HCT116 (cell line): Measurements from ENCODE around the gene RELCH. TPM values are rescaled to one million over a fixed set of nuclear protein-coding genes. Genes with fewer than 3 reads are reported as not detected.

Experiments used
- ATAC-seq: fragments of 200-7000 bp; cut with Tn5 transposase; 2 replicates; pipeline ENCODE4 v1.9.1; 2020; ENCODE audit warnings: mild to moderate bottlenecking, moderate library complexity
- BruUV-seq: library from RNA; stranded (reverse); fragments of 400-500 nt; replicated peaks from 2 replicates; lab custom pipeline; 2021; lab: Mats Ljungman, UMichigan
- CTCF ChIA-PET: fragments of 300-600 bp; sonication (Branson Sonifier 250); formaldehyde crosslinking; loops from one replicate; lab custom pipeline; 2021; ENCODE audit warnings: antibody characterized with exemption; lab: Charles Lee
- POLR2A ChIA-PET: fragments of 300-600, 350-600 bp; sonication (Branson Sonifier 250); formaldehyde crosslinking; loops from one replicate; lab custom pipeline; 2021; ENCODE audit warnings: antibody characterized with exemption; lab: Charles Lee
- RAD21 ChIA-PET, 2 experiments: fragments of 300-600 bp; sonication (Branson Sonifier 250); formaldehyde crosslinking; loops; one replicate each; lab custom pipeline; 2023; ENCODE audit warnings: low total read pairs in 2 of 2; ENCODE audit not compliant: uncharacterized antibody in 2 of 2, unreplicated experiment in 2 of 2, low non-redundant PET in 1 of 2; lab: Charles Lee
- DNase-seq: peaks from one replicate; pipeline ENCODE4 v3.0.0-alpha.2; 2010; ENCODE audit warnings: low read depth, low spot score
- H2AFZ ChIP-seq: fragments of 200-600 bp; shearing (Covaris generic), sonication (generic); 2 replicates; pipeline ENCODE4 v1.6.1; 2017; ENCODE audit warnings: low read depth, mixed run types, mixed read lengths, antibody characterized with exemption, low read length; ENCODE audit not compliant: poor library complexity, severe bottlenecking
- H3K27ac ChIP-seq: 2 replicates; pipeline ENCODE4 v1.5.1; 2012; ENCODE audit warnings: low read depth, low read length
- H3K27me3 ChIP-seq: fragments of 200-600 bp; sonication (generic); 2 replicates; pipeline ENCODE4 v1.6.1; 2016; ENCODE audit warnings: mixed run types, low read length, mixed read lengths; ENCODE audit not compliant: insufficient read depth
- H3K36me3 ChIP-seq, 2 experiments: fragments of 200-500 bp in 1 of 2; fragments of 200-600 bp in 1 of 2; sonication (Bioruptor generic) in 1 of 2; sonication (generic) in 1 of 2; 2 replicates each; pipeline versions ENCODE4 v1.5.1 to v1.6.1; 2014 to 2016; ENCODE audit warnings: low read length in 2 of 2, inconsistent platforms in 1 of 2, mixed read lengths in 1 of 2, mixed run types in 1 of 2; ENCODE audit not compliant: insufficient read depth in 2 of 2, control insufficient read depth in 1 of 2
- H3K4me1 ChIP-seq, 2 experiments: fragments of 200-600 bp in 1 of 2; sonication (generic) in 1 of 2; 2 replicates each; pipeline versions ENCODE4 v1.5.1 to v1.6.1; 2012 to 2017; ENCODE audit warnings: low read length in 2 of 2, inconsistent platforms in 1 of 2, mild to moderate bottlenecking in 1 of 2, mixed read lengths in 1 of 2, mixed run types in 1 of 2, moderate library complexity in 1 of 2; ENCODE audit not compliant: insufficient read depth in 2 of 2, control insufficient read depth in 1 of 2
- H3K4me2 ChIP-seq: fragments of 200-600 bp; sonication (generic); 2 replicates; pipeline ENCODE4 v1.6.1; 2017; ENCODE audit warnings: mixed run types, low read length, mixed read lengths
- H3K4me3 ChIP-seq, 2 experiments: fragments of 200-600 bp in 1 of 2; sonication (generic) in 1 of 2; replicated peaks in 1 of 2; 2 replicates each; pipeline ENCODE4 v1.5.1; 2011 to 2016; ENCODE audit warnings: low read length in 2 of 2, control low read depth in 1 of 2, low read depth in 1 of 2, mild to moderate bottlenecking in 1 of 2, mixed read lengths in 1 of 2, mixed run types in 1 of 2
- H3K79me2 ChIP-seq: fragments of 200-600 bp; sonication (generic); 2 replicates; pipeline ENCODE4 v1.6.1; 2017; ENCODE audit warnings: mild to moderate bottlenecking, mixed run types, low read length, moderate library complexity, mixed read lengths; ENCODE audit not compliant: insufficient read depth
- H3K9ac ChIP-seq: fragments of 200-600 bp; sonication (generic); 2 replicates; pipeline ENCODE4 v1.6.1; 2016; ENCODE audit warnings: low read length, mixed read lengths
- H3K9me2 ChIP-seq: fragments of 200-600 bp; sonication (generic), shearing (Covaris generic); 2 replicates; pipeline ENCODE4 v1.6.1; 2017; ENCODE audit warnings: mixed run types, mild to moderate bottlenecking, moderate library complexity; ENCODE audit not compliant: insufficient read depth
- H3K9me3 ChIP-seq, 2 experiments: fragments of 200-500 bp in 1 of 2; fragments of 200-600 bp in 1 of 2; sonication (Bioruptor generic) in 1 of 2; sonication (generic) in 1 of 2; 2 replicates each; pipeline ENCODE4 v1.6.1; 2014 to 2017; ENCODE audit warnings: low read length in 2 of 2, mixed read lengths in 2 of 2, inconsistent platforms in 1 of 2, low read depth in 1 of 2, mild to moderate bottlenecking in 1 of 2, mixed run types in 1 of 2, moderate library complexity in 1 of 2; ENCODE audit not compliant: control insufficient read depth in 1 of 2, insufficient read depth in 1 of 2
- H4K20me1 ChIP-seq: fragments of 200-600 bp; sonication (generic), shearing (Covaris generic); 2 replicates; pipeline ENCODE4 v1.6.1; 2017; ENCODE audit warnings: mixed run types, mild to moderate bottlenecking, moderate library complexity; ENCODE audit not compliant: insufficient read depth
- ATF3 ChIP-seq: IDR thresholded peaks from 2 replicates; pipeline ENCODE4 v1.6.1; 2012
- CBX3 ChIP-seq: IDR thresholded peaks from 2 replicates; pipeline ENCODE4 v1.6.1; 2012; ENCODE audit warnings: low read depth
- CEBPB ChIP-seq: IDR thresholded peaks from 2 replicates; pipeline ENCODE4 v1.6.1; 2012; ENCODE audit warnings: low read depth
- CTCF ChIP-seq, 3 experiments: fragments of 200-600 bp in 1 of 3; sonication (generic) in 1 of 3; IDR thresholded peaks in 2 of 3; conservative IDR thresholded peaks in 1 of 3; 2 replicates each; pipeline ENCODE4 v1.5.1; 2012 to 2017; ENCODE audit warnings: low read depth in 2 of 3, low read length in 2 of 3, antibody characterized with exemption in 1 of 3, borderline replicate concordance in 1 of 3, control low read depth in 1 of 3, mild to moderate bottlenecking in 1 of 3, mixed read lengths in 1 of 3, mixed run types in 1 of 3, moderate library complexity in 1 of 3; ENCODE audit not compliant: insufficient read depth in 1 of 3
- ELF1 ChIP-seq: IDR thresholded peaks from 2 replicates; pipeline ENCODE4 v1.6.1; 2012; ENCODE audit warnings: low read depth, borderline replicate concordance
- EZH2 ChIP-seq: fragments of 200-600 bp; sonication (generic); IDR thresholded peaks from 2 replicates; pipeline ENCODE4 v1.6.1; 2017; ENCODE audit warnings: antibody characterized with exemption, mixed run types
- POLR2A ChIP-seq: IDR thresholded peaks from 2 replicates; pipeline ENCODE4 v1.7.0; 2011; ENCODE audit warnings: borderline replicate concordance; ENCODE audit not compliant: insufficient read depth, insufficient read length; ENCODE audit errors: extremely low read depth
- REST ChIP-seq: IDR thresholded peaks from 2 replicates; pipeline ENCODE4 v1.6.1; 2012; ENCODE audit warnings: low read depth
- SIN3A ChIP-seq: IDR thresholded peaks from 2 replicates; pipeline ENCODE4 v1.6.1; 2012; ENCODE audit warnings: low read depth
- TCF7L2 ChIP-seq: IDR thresholded peaks from 2 replicates; pipeline ENCODE4 v1.7.0; 2011; ENCODE audit warnings: borderline replicate concordance, inconsistent platforms; ENCODE audit not compliant: insufficient read depth, insufficient read length; ENCODE audit errors: extremely low read depth
- YY1 ChIP-seq: IDR thresholded peaks from 2 replicates; pipeline ENCODE4 v1.6.1; 2011; ENCODE audit warnings: low read length, low read depth, moderate library complexity, mild to moderate bottlenecking; ENCODE audit not compliant: insufficient replicate concordance; ENCODE audit errors: extremely low read depth
- ZBTB33 ChIP-seq: IDR thresholded peaks from 2 replicates; pipeline ENCODE4 v1.6.1; 2011; ENCODE audit warnings: mild to moderate bottlenecking, low read length, moderate library complexity; ENCODE audit not compliant: insufficient replicate concordance; ENCODE audit errors: extremely low read depth
- ZNF274 ChIP-seq: fragments of 200-500 bp; sonication (Bioruptor generic); IDR thresholded peaks from 2 replicates; pipeline ENCODE4 v1.6.1; 2014; ENCODE audit warnings: mild to moderate bottlenecking, low read depth, low read length, inconsistent platforms
- intact Hi-C: fragments of 100-400 bp; cut with micrococcal nuclease; formaldehyde crosslinking; loops from 2 replicates; pipeline ENCODE4 v1.10.0; 2022
- total RNA-seq: library from RNA; stranded (reverse); gene quantifications from one replicate; pipeline ENCODE4 v1.2.1, GENCODE V29; 2021; ENCODE audit not compliant: unreplicated experiment

The RELCH gene
- total RNA-seq, 1 experiment from 2014 or later, result 17.4 TPM

GRCh38 chr18:62332964-62333695 lies 146.1 kb downstream of the RELCH start:
- H3K4me1 ChIP-seq, result no peaks in the 10 kb centered on the region; a peak in 1 of 4 replicates
- TF ChIP-seq SIN3A (no peak), YY1 (no peak), ATF3 (no peak), TCF7L2 (no peak), ELF1 (no peak), ZBTB33 (no peak), CBX3 (no peak), EZH2 (no peak), POLR2A (no peak), CTCF (IDR thresholded peaks at IDR 0.05 in 2 of 3, conservative IDR thresholded peaks at IDR 0.05 in 1 of 3; ENCODE audit: borderline replicate concordance in 1 of 3, insufficient read depth in 1 of 3, low read depth in 2 of 3, low read length in 2 of 3) (no peak), ZNF274 (no peak), REST (no peak), CEBPB (no peak)
- TF ChIP-seq, all 23 proteins: peak for 0
- no peaks in the 10 kb centered on the region for H3K36me3 ChIP-seq
- no peak overlapping the region for H3K4me3 ChIP-seq
- intact Hi-C loops, result no loop called here
- RAD21 ChIA-PET, result no interaction called here
- no peak overlapping the region for H3K9ac ChIP-seq
- H4K20me1 ChIP-seq, result no peaks in the 10 kb centered on the region
- H3K9me3 ChIP-seq, result no peaks in the 10 kb centered on the region
- POLR2A ChIA-PET, result no interaction called here
- ATAC-seq, result no peak
- H3K9me2 ChIP-seq, result no peaks in the 10 kb centered on the region
- no peaks in the 10 kb centered on the region for H3K27me3 ChIP-seq
- no peak overlapping the region for H3K27ac ChIP-seq
- BruUV-seq, result no TSS peak
- no peaks in the 10 kb centered on the region for H3K79me2 ChIP-seq
- no peak overlapping the region for H3K4me2 ChIP-seq
- CTCF ChIA-PET, result no interaction called here
- DNase-seq, result no peak
- H2AFZ ChIP-seq, result no peak overlapping the region
